ENCODE results near the gene SLC6A18.
"Not testable (repeated sequence)": the region's sequence is repeated elsewhere in the genome, so short reads cannot be mapped to it uniquely, and the experiment has no call there.

Gene SLC6A18

DNA sequence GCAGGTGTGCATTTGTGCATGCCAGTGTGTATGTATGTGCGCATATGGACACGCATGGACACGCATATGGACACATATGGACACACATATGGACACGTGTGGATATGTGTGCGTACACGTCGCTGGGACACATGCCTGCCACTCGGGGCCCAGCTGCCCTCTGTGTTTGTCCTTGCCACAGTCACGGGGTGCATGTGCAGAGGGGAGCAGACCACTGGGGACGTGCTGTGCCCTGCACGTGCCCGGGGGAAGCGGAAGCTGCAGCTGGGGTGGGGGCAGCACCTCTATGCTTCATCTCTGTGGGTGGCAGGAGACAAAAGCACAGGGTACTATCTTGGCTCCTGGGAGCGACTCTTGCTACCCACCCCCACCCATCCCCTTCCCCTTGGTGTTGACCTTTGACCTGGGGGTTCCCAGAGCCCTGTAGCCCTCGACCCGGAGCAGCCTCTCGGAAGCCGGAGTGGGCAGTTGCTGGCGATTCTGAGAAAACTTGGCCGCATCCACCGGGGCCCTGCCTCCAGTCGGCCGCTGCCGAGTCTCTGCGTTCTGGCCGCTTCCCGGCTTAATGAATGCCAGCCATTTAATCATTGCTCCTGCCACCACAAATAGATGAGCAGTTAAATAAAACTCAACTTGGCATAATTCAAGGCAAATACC is 2.4 kb upstream of the SLC6A18 start:
- TF ChIP-seq ZFX (IDR thresholded peaks at IDR 0.05) = no peak
- TF ChIP-seq, protein P1, sequence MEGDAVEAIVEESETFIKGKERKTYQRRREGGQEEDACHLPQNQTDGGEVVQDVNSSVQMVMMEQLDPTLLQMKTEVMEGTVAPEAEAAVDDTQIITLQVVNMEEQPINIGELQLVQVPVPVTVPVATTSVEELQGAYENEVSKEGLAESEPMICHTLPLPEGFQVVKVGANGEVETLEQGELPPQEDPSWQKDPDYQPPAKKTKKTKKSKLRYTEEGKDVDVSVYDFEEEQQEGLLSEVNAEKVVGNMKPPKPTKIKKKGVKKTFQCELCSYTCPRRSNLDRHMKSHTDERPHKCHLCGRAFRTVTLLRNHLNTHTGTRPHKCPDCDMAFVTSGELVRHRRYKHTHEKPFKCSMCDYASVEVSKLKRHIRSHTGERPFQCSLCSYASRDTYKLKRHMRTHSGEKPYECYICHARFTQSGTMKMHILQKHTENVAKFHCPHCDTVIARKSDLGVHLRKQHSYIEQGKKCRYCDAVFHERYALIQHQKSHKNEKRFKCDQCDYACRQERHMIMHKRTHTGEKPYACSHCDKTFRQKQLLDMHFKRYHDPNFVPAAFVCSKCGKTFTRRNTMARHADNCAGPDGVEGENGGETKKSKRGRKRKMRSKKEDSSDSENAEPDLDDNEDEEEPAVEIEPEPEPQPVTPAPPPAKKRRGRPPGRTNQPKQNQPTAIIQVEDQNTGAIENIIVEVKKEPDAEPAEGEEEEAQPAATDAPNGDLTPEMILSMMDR (conservative IDR thresholded peaks at IDR 0.05) = no peak
- H3K27ac ChIP-seq = no peak overlapping the region

DNA sequence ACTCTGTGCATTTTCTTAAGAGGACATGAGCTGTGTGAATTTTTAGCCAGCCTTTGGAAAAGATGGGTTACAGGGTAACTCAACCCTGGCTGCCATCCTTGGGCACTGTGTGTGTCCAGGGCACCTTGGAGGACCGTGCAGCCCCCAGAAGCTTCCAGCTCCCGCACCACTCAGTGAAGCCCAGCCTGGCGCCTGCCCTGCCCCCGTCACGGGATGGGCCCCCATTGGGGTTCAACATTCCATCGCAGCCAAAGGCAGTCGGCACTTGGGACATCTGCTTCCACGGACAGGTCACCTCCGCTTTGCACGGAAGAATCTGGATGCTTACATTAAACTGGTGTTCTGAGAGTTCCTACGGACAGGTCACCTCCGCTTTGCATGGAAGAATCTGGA is 1.9 kb upstream of the SLC6A18 start:
- H3K27ac ChIP-seq = no peak overlapping the region

GRCh38 chr5:1224631-1225030 is 550 bp upstream of the SLC6A18 start:
- H3K27ac ChIP-seq = no peak overlapping the region
- TF ChIP-seq, protein P1 (conservative IDR thresholded peaks at IDR 0.05) = no peak
- TF ChIP-seq ZFX (IDR thresholded peaks at IDR 0.05) = no peak

More for the DNA sequence above, 1.9 kb upstream of the SLC6A18 start:
- TF ChIP-seq ZFX (IDR thresholded peaks at IDR 0.05) = no peak
- TF ChIP-seq, protein P1 (conservative IDR thresholded peaks at IDR 0.05) = no peak

DNA sequence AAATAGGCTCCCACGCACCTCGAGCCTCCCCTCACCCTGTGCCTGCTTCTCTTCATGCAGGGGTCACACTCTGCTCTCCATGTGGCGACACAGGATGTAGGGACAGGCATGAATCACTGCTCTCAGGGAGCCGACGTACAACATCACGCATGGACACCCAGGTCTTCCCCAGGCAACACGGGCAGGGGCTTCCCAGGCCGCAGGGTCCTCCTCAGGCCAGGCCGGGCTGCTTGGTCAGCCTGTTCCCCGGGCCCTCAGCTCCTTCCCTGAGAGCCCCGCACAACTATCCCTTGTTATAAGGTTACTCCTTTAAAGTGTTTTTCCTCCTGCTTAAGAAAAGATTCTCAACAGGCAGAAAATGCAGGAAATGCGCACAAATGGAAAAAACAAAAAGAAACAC is 1.1 kb downstream of the SLC6A18 start:
- no peak overlapping the region for H3K27ac ChIP-seq
- TF ChIP-seq, protein P1 (conservative IDR thresholded peaks at IDR 0.05) = no peak
- no peak for TF ChIP-seq ZFX (IDR thresholded peaks at IDR 0.05)

DNA sequence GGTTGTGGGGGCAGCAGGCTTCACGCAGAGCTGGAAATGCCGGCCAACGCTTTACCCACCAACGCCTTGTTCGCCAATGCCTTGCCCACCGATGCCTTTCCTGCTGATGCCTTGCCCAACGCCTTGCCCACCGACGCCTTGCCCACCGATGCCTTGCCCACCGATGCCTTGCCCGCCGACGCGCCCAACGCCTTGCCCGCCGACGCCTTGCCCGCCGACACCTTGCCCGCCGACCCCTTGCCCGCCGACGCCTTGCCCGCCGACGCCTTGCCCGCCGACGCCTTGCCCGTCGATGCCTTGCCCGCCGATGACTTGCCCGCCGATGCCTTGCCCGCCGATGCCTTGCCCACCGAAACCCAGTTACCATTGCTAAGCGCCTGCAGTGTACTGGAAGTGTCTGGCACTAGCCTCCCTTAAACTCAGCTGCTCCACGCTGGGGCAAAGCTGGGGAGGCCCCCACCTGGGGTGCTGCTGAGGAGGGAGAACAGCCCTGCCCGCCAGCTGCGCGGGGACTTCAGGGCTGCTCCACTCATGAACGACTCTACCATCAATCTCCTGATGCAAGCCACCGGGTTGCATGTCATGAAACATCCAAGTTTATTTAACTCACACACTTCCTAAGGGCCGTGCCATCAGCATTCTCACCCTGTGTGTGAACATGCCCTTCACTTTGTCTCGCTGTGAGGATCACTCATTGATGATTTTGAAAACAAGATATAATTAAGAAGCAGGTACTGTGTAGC is 1.8 kb downstream of the SLC6A18 start:
- no peak overlapping the region for H3K27ac ChIP-seq
- TF ChIP-seq, protein P1 (conservative IDR thresholded peaks at IDR 0.05) = no peak
- no peak for TF ChIP-seq ZFX (IDR thresholded peaks at IDR 0.05)

- no peak overlapping the region for H3K27ac ChIP-seq
- TF ChIP-seq, protein P1 (conservative IDR thresholded peaks at IDR 0.05) = no peak
- no peak for TF ChIP-seq ZFX (IDR thresholded peaks at IDR 0.05)
These were observed 2.5 kb downstream of the SLC6A18 start for GRCh38 chr5:1227667-1228066.

DNA sequence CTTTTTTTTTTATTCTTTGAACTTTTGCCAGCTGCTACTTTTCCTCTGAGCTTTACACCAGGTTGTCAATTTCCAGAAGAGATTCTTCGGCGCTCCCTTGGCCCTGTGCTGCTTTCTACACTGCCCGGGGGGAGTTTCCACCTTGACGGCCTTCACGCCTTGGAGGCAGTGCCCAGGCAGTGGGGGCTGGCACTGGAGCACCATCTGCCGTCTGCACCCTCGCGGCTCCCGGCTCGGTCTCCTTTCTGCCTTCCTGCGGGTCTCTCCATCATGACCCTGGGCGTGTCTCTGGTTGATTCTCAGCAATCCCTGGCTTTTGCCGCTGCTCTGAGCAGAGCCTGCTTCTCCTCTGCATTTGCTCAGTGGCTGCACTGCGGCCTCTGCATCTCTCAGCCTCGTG is 2.9 kb downstream of the SLC6A18 start:
- H3K27ac ChIP-seq = no peak overlapping the region
- no peak for TF ChIP-seq ZFX (IDR thresholded peaks at IDR 0.05)
- TF ChIP-seq, protein P1 (conservative IDR thresholded peaks at IDR 0.05) = no peak

GRCh38 chr5:1229023-1229422 is 3.8 kb downstream of the SLC6A18 start:
- H3K27ac ChIP-seq = not testable (repeated sequence)
